HG03460 (cell line): Measurements from ENCODE around the gene MAGI3.

Experiments used
- ATAC-seq: cut with Tn5 transposase; IDR thresholded peaks from one replicate; pipeline ENCODE4 v1.9.1; 2021; ENCODE audit not compliant: unreplicated experiment

The MAGI3 gene

DNA sequence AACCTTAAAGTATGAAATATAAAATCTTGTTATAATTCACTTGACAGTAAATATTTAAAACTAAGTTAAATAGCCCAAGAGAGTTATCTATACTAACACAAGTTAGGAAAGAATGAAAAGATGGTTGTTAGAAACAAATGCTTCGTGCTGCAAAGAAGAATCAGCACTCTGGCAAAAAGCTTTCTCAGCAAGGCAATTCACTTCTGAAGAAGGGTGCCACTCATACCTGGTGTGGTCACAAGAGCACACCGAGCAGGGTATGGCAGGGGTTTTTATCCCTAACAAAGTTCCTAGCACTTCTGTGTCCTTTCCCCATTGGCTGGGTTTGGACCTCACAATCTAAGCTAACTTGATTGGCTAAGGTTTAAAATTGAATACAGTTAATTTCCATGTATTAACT, 121.0 kb downstream of the MAGI3 start:
- ATAC-seq = no peak

DNA sequence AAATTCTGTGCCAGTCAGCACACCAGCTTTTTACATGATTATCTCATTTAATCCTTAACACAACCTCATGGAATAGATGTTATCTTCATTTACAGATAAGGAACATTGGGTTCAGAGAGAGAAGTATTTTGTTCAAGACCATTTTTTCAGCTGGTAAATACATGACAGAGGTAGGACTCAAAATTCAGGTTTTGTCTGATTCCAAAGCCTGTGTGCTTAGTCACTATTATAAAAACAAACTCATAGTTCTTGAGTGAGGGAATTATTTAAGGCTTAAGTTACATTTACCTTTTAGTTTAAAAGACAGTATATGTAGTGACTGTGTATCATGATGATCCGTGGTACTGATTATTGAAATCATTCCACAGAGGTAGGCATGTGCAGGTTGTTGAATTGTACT, 125.2 kb downstream of the MAGI3 start:
- ATAC-seq = no peak

DNA sequence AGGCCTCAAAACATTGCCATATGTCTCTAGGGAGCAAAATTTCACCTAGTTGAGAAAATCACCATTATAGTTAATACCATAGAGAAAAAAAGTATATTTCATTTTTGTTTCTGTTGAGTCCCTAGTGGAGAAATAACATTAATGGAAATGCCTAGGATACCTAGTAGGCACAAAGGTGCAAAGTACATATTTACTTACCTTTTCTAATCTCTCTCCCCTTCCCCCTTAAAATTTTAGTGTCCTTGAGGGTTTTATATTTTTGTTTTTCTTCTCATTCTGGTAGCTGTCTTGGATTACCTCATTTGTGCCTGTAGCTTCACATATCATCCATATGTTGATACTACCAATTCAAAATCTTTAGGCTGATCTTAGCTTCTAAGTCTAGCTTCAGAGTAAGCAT, 127.0 kb downstream of the MAGI3 start:
- ATAC-seq = no peak

DNA sequence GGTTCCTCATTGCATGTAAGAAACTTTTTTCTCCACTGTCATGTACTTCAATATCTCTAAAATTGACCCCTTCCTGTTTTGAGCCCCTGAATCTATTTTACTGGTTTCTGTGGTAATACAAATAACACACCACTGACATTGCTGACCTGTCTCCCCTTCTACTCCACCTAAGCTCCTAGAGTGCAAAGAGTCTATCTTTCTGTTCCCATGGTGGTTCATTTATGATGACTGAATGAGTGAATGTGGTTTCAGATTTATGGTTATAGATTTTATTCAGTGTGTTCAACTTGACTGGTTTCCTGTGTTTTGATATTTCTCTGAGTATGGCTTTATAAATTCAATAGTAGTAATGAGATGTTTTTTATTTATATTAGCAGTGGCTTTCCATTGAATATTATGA, 127.7 kb downstream of the MAGI3 start:
- no peak for ATAC-seq

DNA sequence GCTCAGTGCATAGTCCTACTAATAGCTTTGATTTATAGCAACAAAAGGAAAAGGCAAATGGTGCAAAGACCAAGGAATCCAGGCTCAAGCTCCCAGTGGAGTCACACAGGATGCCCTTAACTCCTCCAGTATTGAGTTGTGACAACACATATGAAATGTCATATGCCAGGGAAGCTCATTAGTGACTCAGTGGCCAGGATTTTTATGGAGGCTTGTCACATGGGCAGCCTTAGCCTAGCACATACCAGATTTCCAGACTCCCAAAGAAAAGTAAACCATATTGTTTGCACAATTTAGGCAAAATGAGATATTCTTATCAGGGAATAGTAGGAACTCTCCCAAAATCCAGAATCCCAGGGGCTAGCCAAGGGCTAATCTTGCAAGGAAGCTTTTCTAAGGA, 129.2 kb downstream of the MAGI3 start:
- no peak for ATAC-seq

DNA sequence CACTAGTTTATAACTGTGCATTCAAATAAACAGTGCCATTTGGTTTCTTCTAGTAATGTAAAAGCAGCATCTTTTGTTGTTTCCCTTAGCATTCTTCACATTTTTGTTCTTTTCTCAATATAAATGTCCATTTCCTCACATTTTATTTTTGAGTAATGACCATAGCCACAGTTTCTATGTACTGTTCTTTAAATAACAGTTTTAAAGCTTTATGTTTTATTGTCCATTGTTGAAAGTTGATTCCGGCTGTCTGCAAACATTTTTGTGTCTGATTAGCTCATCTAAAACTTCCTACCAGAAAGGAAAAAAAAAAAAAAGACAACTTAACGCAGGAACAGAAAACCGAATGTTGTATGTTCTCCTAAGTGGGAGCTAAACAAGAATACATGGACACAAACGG, 139.7 kb downstream of the MAGI3 start:
- ATAC-seq = no peak

DNA sequence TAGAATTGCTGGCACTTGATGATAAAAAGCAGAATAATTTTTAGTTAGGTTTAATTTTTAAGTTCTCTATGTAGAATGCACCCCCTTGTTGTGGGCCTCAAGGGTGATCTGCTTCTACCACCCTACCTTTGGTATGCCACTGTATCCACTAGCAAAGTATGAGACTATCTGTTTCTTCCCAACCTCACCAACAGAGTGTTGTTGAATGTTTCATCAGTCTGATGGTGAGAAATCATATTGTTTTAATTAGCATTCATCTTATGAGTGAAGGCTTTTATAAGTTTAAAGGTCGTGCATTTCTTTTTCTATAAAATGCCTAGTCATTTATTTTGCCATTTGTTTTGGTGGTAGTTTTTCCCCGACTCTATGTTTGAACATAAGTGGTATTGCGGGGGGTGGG, 141.0 kb downstream of the MAGI3 start:
- ATAC-seq = no peak

DNA sequence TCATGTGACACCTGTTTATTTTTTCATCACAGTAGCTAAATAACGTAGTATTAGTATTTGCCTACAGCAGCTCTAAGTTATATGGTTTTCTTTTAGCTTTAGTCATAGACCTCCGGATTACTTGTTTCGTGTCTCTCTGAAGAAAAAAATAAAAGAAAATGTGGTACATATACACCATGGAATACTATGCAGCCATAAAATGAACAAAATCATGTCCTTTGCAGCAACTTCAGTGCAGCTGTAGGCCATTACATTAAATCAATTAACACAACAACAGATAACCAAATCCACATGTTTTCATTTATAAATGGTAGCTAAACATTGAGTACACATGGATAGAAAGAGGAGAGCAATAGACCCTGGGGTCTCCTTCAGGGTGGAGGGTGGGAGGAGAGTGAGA, 142.7 kb downstream of the MAGI3 start:
- no peak for ATAC-seq

DNA sequence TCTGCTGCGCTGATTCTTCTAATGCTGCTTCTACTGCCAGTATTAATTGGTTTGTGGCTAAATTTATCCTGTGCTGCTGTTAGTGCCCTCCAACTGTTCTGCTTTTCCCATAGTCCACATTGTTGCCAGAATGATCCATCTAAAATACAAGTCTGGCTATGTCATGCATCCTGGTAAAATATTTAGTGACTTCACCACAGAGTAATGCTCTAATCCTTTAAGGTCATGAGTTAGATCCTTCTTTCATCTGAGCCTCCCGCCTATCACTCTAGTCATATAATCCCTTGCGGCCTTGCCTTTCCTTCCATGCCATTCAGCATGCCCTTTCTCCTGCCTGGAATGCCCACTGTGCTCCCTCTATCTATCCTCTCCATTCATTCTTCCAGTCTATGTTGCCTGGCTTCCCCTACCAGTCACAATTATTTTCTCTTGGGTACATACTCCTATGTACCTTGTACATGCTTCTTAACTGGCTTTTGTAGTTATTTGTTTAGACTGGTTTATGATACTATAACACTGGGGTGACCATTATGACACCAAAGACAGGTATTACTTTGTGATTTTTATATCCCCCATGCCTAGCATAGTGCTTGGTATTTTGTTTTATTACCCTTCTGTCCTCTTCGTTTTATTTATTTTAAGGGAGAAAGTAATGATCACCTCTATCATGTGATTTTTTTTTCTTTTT, 144.0 kb downstream of the MAGI3 start:
- no peak for ATAC-seq

DNA sequence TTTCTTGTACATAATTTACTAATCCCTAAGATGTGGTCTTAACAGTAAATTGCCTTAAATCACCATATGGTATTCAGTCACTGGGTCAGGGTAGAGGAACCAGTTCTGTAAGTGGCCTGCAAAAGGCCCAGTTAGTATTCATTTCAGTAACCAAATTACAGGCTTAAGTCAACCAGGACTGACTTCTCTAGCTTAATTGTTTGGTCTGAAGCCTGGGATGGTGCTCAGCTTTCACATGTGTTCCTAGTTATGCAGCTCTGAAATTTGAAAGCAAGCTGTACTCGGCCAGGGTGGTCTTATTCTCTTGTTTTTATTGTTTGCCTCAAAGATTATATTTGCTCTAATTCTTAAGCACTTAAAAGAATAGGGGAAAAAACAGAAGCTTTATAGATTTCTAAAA, 144.6 kb downstream of the MAGI3 start:
- ATAC-seq = no peak

DNA sequence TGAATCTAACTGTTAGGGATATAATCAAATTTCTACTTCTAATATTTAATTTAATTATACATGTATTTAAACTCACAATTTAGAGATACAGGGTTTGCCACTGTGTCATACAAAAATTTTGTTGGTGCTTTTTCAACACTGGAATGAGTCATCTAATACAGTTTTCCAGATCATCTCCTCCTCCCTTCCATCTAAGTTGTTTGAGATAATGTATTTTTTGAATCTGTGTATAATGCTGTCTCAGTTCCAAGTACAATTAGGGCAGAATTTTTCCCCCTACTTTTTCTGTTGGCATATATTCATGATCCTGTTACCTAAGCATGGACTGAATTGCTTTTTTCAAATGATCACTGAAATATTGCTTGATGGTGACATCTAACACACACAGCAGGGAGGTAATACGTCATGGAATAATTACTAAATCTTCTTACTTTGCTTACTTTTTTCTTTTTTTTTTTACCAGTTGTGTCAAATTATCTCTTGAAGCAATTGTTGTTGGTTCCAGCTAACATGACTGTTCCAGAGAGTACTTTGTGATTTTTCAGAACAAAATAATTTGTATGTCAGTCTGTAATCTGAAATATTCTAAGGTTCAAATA, 146.0 kb downstream of the MAGI3 start:
- no peak for ATAC-seq

DNA sequence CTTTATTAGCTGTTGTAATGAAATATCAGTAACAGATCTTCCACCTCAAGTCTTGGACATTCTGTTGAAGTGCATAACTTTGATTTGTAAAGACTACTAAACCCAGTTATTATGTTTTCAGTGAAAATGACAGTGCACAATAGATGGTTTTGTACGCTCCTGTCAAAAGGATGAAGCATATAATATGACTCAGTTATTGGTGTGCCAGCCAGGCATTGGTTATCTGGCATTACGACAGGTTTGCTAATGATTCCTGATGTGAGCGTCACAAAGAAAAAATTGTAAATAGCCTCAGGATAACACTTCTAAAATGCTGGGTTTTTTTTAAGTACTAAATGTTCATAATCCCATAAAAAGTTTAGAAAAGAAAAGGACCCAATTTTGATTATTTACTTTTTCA, 147.9 kb downstream of the MAGI3 start:
- ATAC-seq = no peak

DNA sequence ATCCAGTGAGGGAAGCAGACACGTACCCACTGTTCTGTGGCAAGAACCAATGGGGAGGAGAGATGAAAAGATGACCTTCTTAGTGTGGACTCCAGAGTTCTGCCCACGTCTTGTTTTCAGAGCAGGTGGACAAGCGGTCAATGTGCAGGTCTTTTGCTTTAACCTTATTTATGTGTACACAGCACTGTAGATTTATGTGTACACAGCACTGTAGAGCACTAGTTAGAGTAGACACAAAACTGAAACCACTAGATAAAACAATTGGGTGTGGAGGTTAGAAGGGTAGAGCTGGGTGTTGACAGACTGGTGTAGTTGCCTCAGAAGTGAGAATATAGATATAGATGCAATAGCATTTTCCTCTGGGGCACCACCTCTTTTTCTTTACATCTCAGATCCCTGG, 150.0 kb downstream of the MAGI3 start:
- no peak for ATAC-seq

DNA sequence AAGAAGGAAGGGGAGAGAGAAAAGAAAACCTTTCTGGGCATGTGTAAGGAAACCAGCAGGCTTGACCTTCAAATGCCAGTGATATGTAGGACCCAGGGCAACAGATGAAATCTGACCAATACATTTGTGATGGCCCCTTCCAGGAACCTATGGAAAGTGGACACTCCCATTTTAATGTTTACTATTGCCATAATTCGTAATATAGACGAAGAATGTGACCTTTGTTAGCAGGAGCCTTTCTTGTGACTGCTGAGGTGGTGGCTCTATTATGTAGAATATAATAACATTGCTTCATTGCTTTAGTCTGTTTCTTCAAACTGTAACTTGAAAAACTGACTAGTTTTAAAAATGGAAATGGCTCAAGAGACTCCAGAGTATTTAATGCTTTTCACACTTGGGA, 150.8 kb downstream of the MAGI3 start:
- no peak for ATAC-seq

DNA sequence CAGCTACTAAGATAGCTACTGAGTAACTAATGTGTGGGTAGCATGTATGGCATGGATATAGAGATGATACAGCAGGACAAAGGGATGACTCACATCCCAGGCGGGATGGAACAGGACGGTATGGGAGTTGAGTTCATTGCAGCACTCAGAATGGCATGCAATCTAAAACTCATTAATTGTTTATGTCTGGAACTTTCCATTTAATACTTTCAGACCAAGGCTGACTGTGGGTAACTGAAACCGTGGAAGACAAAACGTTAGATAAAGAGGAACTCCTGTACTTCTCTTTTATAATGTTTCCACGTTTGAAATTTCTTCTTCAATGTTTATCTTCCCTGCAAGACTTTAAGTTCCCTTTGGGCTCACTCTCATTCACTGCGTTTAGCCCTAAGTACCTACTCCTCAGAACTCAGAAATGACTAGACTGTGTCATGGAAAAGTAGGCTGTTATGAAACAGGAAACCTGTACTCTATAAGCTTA, 151.9 kb downstream of the MAGI3 start:
- no peak for ATAC-seq

DNA sequence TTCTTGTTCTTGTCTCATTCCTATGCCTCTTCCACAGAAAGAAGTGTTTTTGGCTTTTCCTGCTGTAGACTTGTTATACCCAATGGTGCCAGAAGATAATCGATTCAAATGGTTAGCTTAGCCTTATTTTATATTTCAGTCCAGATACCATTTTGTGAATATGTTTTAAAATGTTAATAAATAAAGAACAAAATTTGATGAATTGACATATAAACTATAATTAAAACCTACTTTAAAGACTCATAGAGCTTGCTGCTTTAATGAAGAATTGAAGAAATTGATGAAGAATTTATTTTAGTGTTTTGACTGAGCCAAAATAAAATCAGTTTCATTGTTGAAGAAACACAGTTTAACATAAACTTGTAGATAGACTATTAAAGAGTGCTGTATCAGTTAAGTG, 152.8 kb downstream of the MAGI3 start:
- ATAC-seq = no peak

DNA sequence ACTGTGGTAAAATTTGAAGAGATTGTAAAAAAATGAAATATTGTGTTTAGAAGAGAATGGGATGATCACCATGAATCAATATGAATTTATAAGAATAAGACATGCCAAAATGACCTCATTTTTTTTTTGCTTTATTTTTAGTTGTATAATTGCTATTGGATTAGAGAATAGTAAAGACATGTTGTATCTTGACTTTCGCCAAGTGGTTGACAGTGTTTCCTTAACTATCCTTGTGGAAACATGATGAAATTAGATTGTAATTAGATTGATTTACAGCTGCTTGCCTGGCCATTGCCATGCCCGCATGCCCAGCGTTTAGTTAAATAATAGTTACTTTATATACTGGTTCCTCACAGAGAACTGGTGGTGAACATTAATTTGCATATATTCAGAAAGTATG, 154.9 kb downstream of the MAGI3 start:
- ATAC-seq = no peak

DNA sequence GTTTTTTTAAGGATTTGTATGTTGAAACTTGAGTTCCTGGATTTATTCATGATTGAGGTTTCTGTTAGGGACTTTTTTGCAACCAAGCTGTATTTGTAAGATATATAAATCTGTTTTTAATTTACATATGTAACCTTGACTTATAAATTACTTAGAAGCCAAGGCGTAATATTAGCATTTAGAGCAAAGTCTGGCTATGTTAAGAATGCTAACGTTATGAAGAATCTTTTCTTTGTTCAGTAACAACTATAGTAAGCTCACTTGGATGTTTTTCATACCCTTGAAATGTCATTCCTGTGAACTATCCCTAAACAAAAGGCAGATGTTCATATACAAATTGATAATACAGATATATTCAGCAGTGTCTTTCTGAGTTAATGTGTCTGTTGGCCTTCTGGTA, 155.3 kb downstream of the MAGI3 start:
- no peak for ATAC-seq

DNA sequence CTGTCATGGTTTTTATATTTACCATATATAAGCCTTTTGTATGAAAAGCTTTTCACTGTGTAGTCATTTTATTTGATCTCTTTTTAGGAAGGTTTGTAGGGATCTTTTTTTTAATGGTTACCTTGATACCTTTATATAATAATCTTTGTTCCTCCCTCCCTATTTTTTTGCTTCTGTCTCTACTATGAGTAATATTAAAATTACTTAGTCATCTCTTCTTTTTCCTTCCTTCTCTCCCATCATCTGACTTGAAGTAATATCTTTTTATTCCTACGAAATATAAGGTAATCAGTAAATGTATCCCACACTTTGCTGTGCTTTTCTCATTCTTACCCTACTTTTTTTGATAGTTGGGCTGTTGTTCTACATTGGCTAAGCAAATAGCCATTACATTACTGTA, 161.4 kb downstream of the MAGI3 start:
- ATAC-seq = no peak

DNA sequence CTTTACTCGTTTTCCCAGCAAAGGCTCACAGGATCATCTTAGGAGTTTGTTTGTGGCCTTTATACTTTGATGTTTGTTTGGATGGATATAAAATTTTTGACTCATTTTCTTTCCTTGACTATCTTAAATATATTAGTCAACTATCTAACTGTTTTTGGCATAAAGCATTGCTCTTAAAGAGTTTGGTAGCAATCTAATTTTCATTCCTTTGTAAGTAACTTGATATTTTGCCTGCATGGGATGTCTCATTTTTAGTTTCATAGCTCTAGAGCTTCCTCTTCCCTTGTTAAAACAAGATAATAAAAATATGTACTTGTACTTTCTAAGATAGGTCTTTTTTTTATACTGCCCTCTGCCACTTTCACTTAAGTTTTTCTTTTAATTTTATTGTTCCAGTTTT, 161.9 kb downstream of the MAGI3 start:
- no peak for ATAC-seq

DNA sequence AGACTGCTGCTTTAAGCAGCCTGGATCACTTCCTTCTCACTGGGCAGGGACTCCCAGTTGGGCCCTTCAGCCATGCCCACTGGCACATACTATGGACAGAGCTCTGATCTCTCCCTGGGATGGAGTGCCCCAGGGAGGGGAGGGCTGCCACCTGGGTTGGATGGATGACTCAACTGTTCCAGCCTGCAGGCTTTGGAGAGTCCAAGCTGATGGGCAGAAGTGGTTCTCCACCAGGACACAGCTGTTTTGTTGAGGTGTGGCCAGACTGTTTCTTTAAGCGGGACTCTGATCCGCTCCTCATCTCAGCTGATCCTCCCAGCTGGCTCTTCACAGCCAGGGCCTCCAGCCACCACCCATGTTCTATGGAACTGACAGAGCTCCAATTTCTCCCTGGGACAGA, 166.9 kb downstream of the MAGI3 start:
- no peak for ATAC-seq

DNA sequence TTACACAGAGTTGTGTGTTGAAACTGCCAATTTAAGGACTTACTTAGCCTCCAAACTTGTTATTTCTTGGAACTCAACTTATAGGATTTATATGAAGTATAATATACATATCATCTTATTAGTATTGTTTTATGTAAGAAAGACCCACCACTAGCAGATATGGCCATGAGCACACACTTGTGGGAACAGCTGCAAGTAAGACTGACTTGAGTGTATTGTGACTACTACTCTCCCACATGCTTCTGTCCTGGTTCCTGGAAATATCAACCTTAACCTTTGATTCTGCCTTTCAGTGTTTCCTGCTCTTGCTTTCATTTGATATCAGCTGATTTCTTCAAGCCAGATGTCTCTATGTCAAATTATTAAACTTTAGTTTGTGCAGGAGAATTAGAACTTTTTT, 175.3 kb downstream of the MAGI3 start:
- ATAC-seq = no peak

DNA sequence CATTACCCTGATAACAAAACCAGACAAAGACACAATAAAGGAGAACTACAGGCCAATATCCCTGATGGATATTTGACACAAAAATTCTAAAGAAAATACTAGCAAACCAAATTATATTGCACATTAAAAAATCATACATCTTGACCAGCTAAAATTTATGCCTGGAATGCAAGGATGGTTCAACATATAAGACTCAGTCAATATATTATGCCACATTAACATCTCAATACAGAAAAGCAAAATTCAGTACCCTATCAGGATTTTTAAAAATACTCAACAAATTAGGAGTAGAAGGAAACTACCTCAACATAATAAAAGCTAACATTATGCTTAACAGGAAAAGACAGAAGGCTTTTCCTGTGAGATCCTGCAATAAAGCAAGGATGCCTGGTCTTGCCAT, 177.1 kb downstream of the MAGI3 start:
- no peak for ATAC-seq
